ENCODE data around the gene NYNRIN.

GRCh38 chr14:24411443-24412389, 12.9 kb downstream of the NYNRIN start:
- TF ChIP-seq POU6F1 (CRISPR knock-in tag; IDR thresholded peaks at IDR 0.05; ENCODE audit: borderline replicate concordance, low read depth) (no peak), RARB (CRISPR knock-in tag; IDR thresholded peaks at IDR 0.05) (no peak), TOX (CRISPR knock-in tag; IDR thresholded peaks at IDR 0.05; ENCODE audit: borderline replicate concordance) (no peak), ZNF70 (CRISPR knock-in tag; IDR thresholded peaks at IDR 0.05) (no peak), TCF4 (CRISPR knock-in tag; IDR thresholded peaks at IDR 0.05; ENCODE audit: borderline replicate concordance) (no peak), ZFP30 (CRISPR knock-in tag; IDR thresholded peaks at IDR 0.05) (no peak), PATZ1 (CRISPR knock-in tag; IDR thresholded peaks at IDR 0.05; ENCODE audit: borderline replicate concordance) (no peak), ARNTL (CRISPR knock-in tag; IDR thresholded peaks at IDR 0.05; ENCODE audit: borderline replicate concordance, low read depth) (no peak), ISL1 (CRISPR knock-in tag; IDR thresholded peaks at IDR 0.05) (no peak), PPARA (CRISPR knock-in tag; IDR thresholded peaks at IDR 0.05; ENCODE audit: borderline replicate concordance) (no peak)
